H1 (cell line): ENCODE data around the gene GDPD3. TPM values are rescaled to one million over a fixed set of nuclear protein-coding genes. Genes with fewer than 3 reads are reported as not detected.

Experiments
- CTCF ChIA-PET: fragments of 300-600 bp; sonication (Branson Sonifier 250); formaldehyde crosslinking; loops from one replicate; lab custom pipeline; 2021; ENCODE audit not compliant: partially characterized antibody; lab: Charles Lee
- POLR2A ChIA-PET: fragments of 300-600 bp; sonication (Branson Sonifier 250); formaldehyde crosslinking; loops from one replicate; lab custom pipeline; 2021; ENCODE audit warnings: inconsistent platforms; ENCODE audit not compliant: partially characterized antibody; lab: Charles Lee
- DNase-seq, 2 experiments: peaks; one replicate each; pipeline versions ENCODE4 v3.0.0 to v3.0.0-alpha.2; 2010 to 2022; ENCODE audit warnings: low spot score in 2 of 2, low read depth in 1 of 2, mixed read lengths in 1 of 2
- FAIRE-seq: peaks from 2 replicates; lab custom pipeline; 2011; peaks lifted over from hg19 to GRCh38; lab: Jason Lieb, UNC
- H2AFZ ChIP-seq: 2 replicates; pipeline ENCODE4 v1.8.1; 2012; ENCODE audit warnings: low read length, inconsistent platforms
- H2AK5ac ChIP-seq: 2 replicates; pipeline ENCODE4 v1.6.1; 2013; ENCODE audit warnings: low read depth, low read length
- H2BK120ac ChIP-seq: replicated peaks from 2 replicates; pipeline ENCODE3; 2013; ENCODE audit warnings: low read depth, low read length, inconsistent platforms
- H2BK12ac ChIP-seq: 2 replicates; pipeline ENCODE4 v1.6.1; 2013; ENCODE audit warnings: low read depth, low read length
- H2BK15ac ChIP-seq: 2 replicates; pipeline ENCODE4 v1.6.1; 2013; ENCODE audit warnings: low read length
- H2BK20ac ChIP-seq: 2 replicates; pipeline ENCODE4 v1.6.1; 2013; ENCODE audit warnings: low read length
- H2BK5ac ChIP-seq: 2 replicates; pipeline ENCODE4 v1.6.1; 2013; ENCODE audit warnings: low read depth, low read length
- H3K14ac ChIP-seq: 2 replicates; pipeline ENCODE4 v1.6.1; 2013; ENCODE audit warnings: inconsistent platforms; ENCODE audit not compliant: insufficient read length
- H3K18ac ChIP-seq: 2 replicates; pipeline ENCODE4 v1.6.1; 2013; ENCODE audit warnings: low read length; ENCODE audit errors: extremely low read depth
- H3K23ac ChIP-seq: 2 replicates; pipeline ENCODE4 v1.6.1; 2013; ENCODE audit warnings: inconsistent platforms; ENCODE audit not compliant: insufficient read length
- H3K23me2 ChIP-seq: 2 replicates; pipeline ENCODE4 v1.6.1; 2013; ENCODE audit warnings: low read depth, low read length
- H3K27ac ChIP-seq: 2 replicates; pipeline ENCODE4 v1.6.1; 2011; ENCODE audit warnings: low read depth, low read length, inconsistent platforms
- H3K27me3 ChIP-seq, 4 experiments: replicated peaks in 1 of 4; 1 replicate in 1 of 4; 2 replicates in 3 of 4; pipeline versions ENCODE4 v1.6.1 to v1.8.1; 2011 to 2013; ENCODE audit warnings: low read length in 3 of 4, mild to moderate bottlenecking in 3 of 4, inconsistent platforms in 2 of 4, mixed read lengths in 2 of 4, moderate library complexity in 1 of 4; ENCODE audit not compliant: control insufficient read depth in 3 of 4, insufficient read depth in 3 of 4; ENCODE audit errors: extremely low read depth in 1 of 4
- H3K36me3 ChIP-seq, 4 experiments: 2 replicates each; pipeline versions ENCODE4 v1.6.1 to v1.8.1; 2011 to 2013; ENCODE audit warnings: mild to moderate bottlenecking in 4 of 4, low read length in 3 of 4, moderate library complexity in 2 of 4, control low read depth in 1 of 4, inconsistent platforms in 1 of 4; ENCODE audit not compliant: insufficient read depth in 4 of 4, control insufficient read depth in 2 of 4
- H3K4ac ChIP-seq: replicated peaks from 2 replicates; pipeline ENCODE3; 2013; ENCODE audit warnings: low read length, low read depth, mixed read lengths, inconsistent platforms; ENCODE audit not compliant: insufficient read length
- H3K4me1 ChIP-seq, 4 experiments: replicated peaks in 1 of 4; 1 replicate in 1 of 4; 2 replicates in 3 of 4; pipeline versions ENCODE4 v1.6.1 to v1.8.1; 2011 to 2013; ENCODE audit warnings: low read length in 3 of 4, inconsistent platforms in 2 of 4, mixed read lengths in 1 of 4; ENCODE audit not compliant: insufficient read depth in 4 of 4, control insufficient read depth in 3 of 4
- H3K4me2 ChIP-seq, 2 experiments: 2 replicates each; pipeline versions ENCODE4 v1.6.1 to v1.8.1; 2011 to 2013; ENCODE audit warnings: low read depth in 2 of 2, low read length in 2 of 2, control low read depth in 1 of 2, inconsistent platforms in 1 of 2, mild to moderate bottlenecking in 1 of 2; ENCODE audit not compliant: insufficient read depth in 1 of 2
- H3K4me3 ChIP-seq, 4 experiments: fragments of 200-600, 300-600 bp in 1 of 4; sonication (generic), shearing (Covaris generic), sonication (Bioruptor Twin) in 1 of 4; 2 replicates each; pipeline versions ENCODE4 v1.5.1 to v1.8.1; 2011 to 2016; ENCODE audit warnings: low read length in 4 of 4, low read depth in 3 of 4, control low read depth in 2 of 4, inconsistent platforms in 2 of 4, mild to moderate bottlenecking in 2 of 4, mixed read lengths in 1 of 4, moderate library complexity in 1 of 4; ENCODE audit not compliant: insufficient read depth in 2 of 4; ENCODE audit errors: extremely low read depth in 1 of 4
- H3K56ac ChIP-seq: replicated peaks from 2 replicates; pipeline ENCODE3; 2013; ENCODE audit warnings: low read depth, mild to moderate bottlenecking, mixed read lengths, low read length, inconsistent platforms; ENCODE audit not compliant: insufficient read length
- H3K79me1 ChIP-seq: 2 replicates; pipeline ENCODE4 v1.6.1; 2013; ENCODE audit warnings: low read depth, low read length, control low read depth
- H3K79me2 ChIP-seq, 2 experiments: 2 replicates each; pipeline versions ENCODE4 v1.6.1 to v1.8.1; 2012 to 2013; ENCODE audit warnings: low read length in 2 of 2, mild to moderate bottlenecking in 2 of 2, inconsistent platforms in 1 of 2; ENCODE audit not compliant: insufficient read depth in 2 of 2, control insufficient read depth in 1 of 2
- H3K9ac ChIP-seq, 4 experiments: replicated peaks in 1 of 4; 1 replicate in 1 of 4; 2 replicates in 3 of 4; pipeline versions ENCODE4 v1.6.1 to v1.8.1; 2011 to 2013; ENCODE audit warnings: low read depth in 3 of 4, low read length in 3 of 4, control low read depth in 2 of 4, mild to moderate bottlenecking in 2 of 4, moderate library complexity in 2 of 4, inconsistent platforms in 1 of 4; ENCODE audit errors: extremely low read depth in 1 of 4
- H3K9me3 ChIP-seq, 2 experiments: 2 replicates each; pipeline versions ENCODE4 v1.6.1 to v1.8.1; 2012 to 2013; ENCODE audit warnings: mild to moderate bottlenecking in 2 of 2, moderate library complexity in 2 of 2, control low read depth in 1 of 2, inconsistent platforms in 1 of 2, low read depth in 1 of 2, low read length in 1 of 2, mixed read lengths in 1 of 2; ENCODE audit not compliant: insufficient read depth in 2 of 2
- H4K20me1 ChIP-seq, 2 experiments: replicated peaks in 1 of 2; 2 replicates each; pipeline versions ENCODE3 to v1.8.1; 2011 to 2013; ENCODE audit warnings: inconsistent platforms in 2 of 2, low read length in 2 of 2, mild to moderate bottlenecking in 1 of 2; ENCODE audit not compliant: insufficient read depth in 2 of 2, control insufficient read depth in 1 of 2
- H4K5ac ChIP-seq: 2 replicates; pipeline ENCODE4 v1.6.1; 2013; ENCODE audit warnings: low read length, low read depth, mixed read lengths, inconsistent platforms; ENCODE audit not compliant: insufficient read length
- H4K8ac ChIP-seq: 2 replicates; pipeline ENCODE4 v1.8.0; 2013; ENCODE audit warnings: mild to moderate bottlenecking, moderate library complexity, low read length, inconsistent platforms; ENCODE audit not compliant: insufficient read depth; ENCODE audit errors: extremely low read depth
- H4K91ac ChIP-seq: replicated peaks from 2 replicates; pipeline ENCODE3; 2013; ENCODE audit warnings: low read length, mixed read lengths, inconsistent platforms; ENCODE audit not compliant: insufficient read length
- CEBPB ChIP-seq: IDR thresholded peaks from 2 replicates; pipeline ENCODE4 v1.6.1; 2012; ENCODE audit warnings: low read depth, low read length
- CREB1 ChIP-seq: IDR thresholded peaks from 2 replicates; pipeline ENCODE4 v1.6.1; 2012; ENCODE audit warnings: inconsistent platforms
- CTBP2 ChIP-seq: IDR thresholded peaks from 2 replicates; pipeline ENCODE4 v1.7.0; 2011; ENCODE audit warnings: borderline replicate concordance, mild to moderate bottlenecking, moderate library complexity, mixed read lengths, low read length; ENCODE audit not compliant: insufficient read depth, insufficient read length
- EGR1 ChIP-seq: IDR thresholded peaks from 2 replicates; pipeline ENCODE4 v1.6.1; 2011; ENCODE audit warnings: low read depth, low read length, borderline replicate concordance
- KDM4A ChIP-seq: IDR thresholded peaks from one replicate; pipeline ENCODE4 v1.7.1; 2012; ENCODE audit warnings: low read depth, mild to moderate bottlenecking, moderate library complexity, low read length, inconsistent platforms; ENCODE audit not compliant: severe bottlenecking
- MAFK ChIP-seq: IDR thresholded peaks from 2 replicates; pipeline ENCODE4 v1.6.1; 2012; ENCODE audit warnings: low read depth, mild to moderate bottlenecking, improper control_type of control experiment, low read length
- MAX ChIP-seq: IDR thresholded peaks from 2 replicates; pipeline ENCODE4 v1.6.1; 2012; ENCODE audit warnings: inconsistent platforms
- PHF8 ChIP-seq: fragments of 200-600 bp; sonication (generic); conservative IDR thresholded peaks from 2 replicates; pipeline ENCODE4 v1.7.1; 2012; ENCODE audit warnings: low read depth, mild to moderate bottlenecking, inconsistent platforms, low read length, moderate library complexity
- RBBP5 ChIP-seq: IDR thresholded peaks from 2 replicates; pipeline ENCODE4 v1.7.1; 2012; ENCODE audit warnings: low read depth, mild to moderate bottlenecking, inconsistent platforms, low read length, moderate library complexity, borderline replicate concordance
- RNF2 ChIP-seq: fragments of 200-900, 300-1000 bp; sonication (generic); IDR thresholded peaks from 2 replicates; pipeline ENCODE4 v1.7.1; 2016; ENCODE audit warnings: borderline replicate concordance, low read depth, mild to moderate bottlenecking, antibody characterized with exemption, low read length; ENCODE audit not compliant: poor library complexity, severe bottlenecking; ENCODE audit errors: missing control alignments
- SIRT6 ChIP-seq: IDR thresholded peaks from one replicate; pipeline ENCODE4 v1.7.1; 2012; ENCODE audit warnings: low read length, inconsistent platforms
- SP4 ChIP-seq: IDR thresholded peaks from 2 replicates; pipeline ENCODE4 v1.6.1; 2012; ENCODE audit warnings: low read length, inconsistent platforms
- TAF1 ChIP-seq: IDR thresholded peaks from 2 replicates; pipeline ENCODE4 v1.6.1; 2011; ENCODE audit warnings: mild to moderate bottlenecking, low read depth, low read length
- TBP ChIP-seq: IDR thresholded peaks from 2 replicates; pipeline ENCODE4 v1.6.1; 2011; ENCODE audit warnings: low read depth, low read length, improper control_type of control experiment
- YY1 ChIP-seq: IDR thresholded peaks from 2 replicates; pipeline ENCODE4 v1.6.1; 2011; ENCODE audit warnings: low read depth, mild to moderate bottlenecking, low read length
- WGBS, 2 experiments: shearing (Covaris generic) in 1 of 2; methylation state at CpG; one replicate each; pipeline versions ENCODE4 v1.1.6 to v1.1.7; 2013 to 2015; ENCODE audit warnings: low lambda C conversion rate in 2 of 2, mixed read lengths in 2 of 2, inconsistent platforms in 1 of 2, low coverage in 1 of 2, missing lambda C conversion rate in 1 of 2; ENCODE audit not compliant: insufficient replicate concordance in 2 of 2, insufficient coverage in 1 of 2, insufficient read length in 1 of 2; ENCODE audit errors: extremely low coverage in 1 of 2, missing lambda C conversion rate in 1 of 2; 5-methylcytosine and 5-hydroxymethylcytosine counted together
- polyA plus RNA-seq, 7 experiments: library from polyadenylated mRNA; depleted of rRNA in 3 of 7; stranded (reverse) in 5 of 7; unstranded in 2 of 7; fragments of >200 nt in 5 of 7; fragments of 200-250 nt in 2 of 7; gene quantifications; 1 replicate in 5 of 7; 2 replicates in 1 of 7; 4 replicates in 1 of 7; pipeline versions ENCODE4 v1.2.1 to v1.2.3, GENCODE V29; 2011 to 2013; ENCODE audit warnings: missing spikeins in 2 of 7, mixed read lengths in 2 of 7
- total RNA-seq: library from RNA; stranded (reverse); fragmentation: NEBNext Ultra II Directional; extraction: Animal tissue kit (Norgen Biotek cat#: 25700); gene quantifications from 2 replicates; pipeline ENCODE4 v1.2.1, GENCODE V29; 2021

GDPD3 gene
- total and polyA plus RNA-seq, 2 of the 8 experiments (the other 6 are each of a cell fraction or from before 2014, with no cell fraction given) = 0.20 TPM; not detected in 1

DNA sequence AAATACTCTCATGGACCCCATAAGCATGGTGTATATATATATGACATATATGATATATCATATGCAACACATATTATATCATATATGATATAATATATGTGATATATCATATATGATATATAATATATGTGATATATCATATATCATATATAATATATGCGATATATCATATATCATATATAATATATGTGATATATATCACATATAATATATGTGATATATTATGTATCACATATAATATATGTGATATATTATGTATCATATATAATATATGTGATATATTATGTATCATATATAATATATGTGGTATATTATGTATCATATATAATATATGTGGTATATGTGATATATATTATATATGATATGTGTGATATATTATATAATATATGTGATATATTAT, 31.6 kb upstream of the GDPD3 start:
- POLR2A ChIA-PET = no interaction called here
- no peaks in the 10 kb centered on the region for H3K23me2 ChIP-seq
- no peak for FAIRE-seq
- TF ChIP-seq RBBP5 (no peak), CTBP2 (no peak), YY1 (no peak), TAF1 (no peak), MAFK (no peak), SP4 (no peak), PHF8 (no peak), TBP (no peak), KDM4A (no peak), MAX (no peak), CEBPB (no peak), EGR1 (no peak), RNF2 (no peak), SIRT6 (no peak), CREB1 (no peak)

More for the DNA sequence above, 31.6 kb upstream of the GDPD3 start:
- Histone ChIP-seq H2BK15ac (no peak overlapping the region), H3K4me1 (no peaks in the 10 kb centered on the region), H3K9ac (no peak overlapping the region), H2AK5ac (no peak overlapping the region), H3K18ac (no peak overlapping the region), H3K79me2 (no peaks in the 10 kb centered on the region), H3K56ac (no peak overlapping the region), H3K4me2 (no peak overlapping the region), H2BK120ac (no peak overlapping the region), H3K27ac (no peak overlapping the region), H3K27me3 (no peaks in the 10 kb centered on the region), H4K20me1 (no peaks in the 10 kb centered on the region), H2AFZ (no peak overlapping the region), H3K4ac (no peak overlapping the region), H3K14ac (no peak overlapping the region), H2BK12ac (no peak overlapping the region), H4K91ac (no peak overlapping the region), H3K9me3 (0 out of 4 replicates have a peak, but pooled peaks cover 0 to 5% of the 10 kb centered on the region in 2 experiments), H3K36me3 (no peaks in the 10 kb centered on the region), H3K79me1 (no peaks in the 10 kb centered on the region), H3K23ac (no peak overlapping the region), H4K5ac (no peak overlapping the region), H4K8ac (no peak overlapping the region), H3K4me3 (no peak overlapping the region), H2BK20ac (no peak overlapping the region), H2BK5ac (no peak overlapping the region)
- no peak for DNase-seq
- CTCF ChIA-PET = interaction anchor here (0.7 kb wide), 1 partner anchor 33 kb away, joined by 3 read pairs; no protein-coding TSS in a partner anchor
- 3% methylated on average over 1 of the region's 1 CpG; no CpG with 5 or more reads in 1 of the 2 experiments for WGBS, 2 experiments
